SK-N-SH (cell line): ENCODE data around the gene BCL7C.

Experiments used
- CHD2 ChIP-seq: fragments of 150-350 bp; IDR thresholded peaks from 2 replicates; pipeline ENCODE4 v1.6.1; 2018; ENCODE audit warnings: low read length; ENCODE audit not compliant: partially characterized antibody
- ELF1 ChIP-seq: IDR thresholded peaks from 2 replicates; pipeline ENCODE4 v1.4.0; 2012
- GATA2 ChIP-seq: sonication (generic); formaldehyde crosslinking; IDR thresholded peaks from 2 replicates; pipeline ENCODE4 v1.5.0; 2020; ENCODE audit warnings: mild to moderate bottlenecking, missing genetic modification reagents
- POLR2AphosphoS5 ChIP-seq: IDR thresholded peaks from 2 replicates; pipeline ENCODE4 v1.6.1; 2012; ENCODE audit warnings: low read depth, low read length
- TCF12 ChIP-seq: IDR thresholded peaks from 2 replicates; pipeline ENCODE4 v1.4.0; 2012
- TF ChIP-seq, protein P1 (sequence below): fragments of 200-600 bp; sonication (generic); IDR thresholded peaks from 2 replicates; pipeline ENCODE4 v1.6.1; 2017; ENCODE audit warnings: antibody characterized with exemption, mild to moderate bottlenecking, moderate library complexity

DNA sequence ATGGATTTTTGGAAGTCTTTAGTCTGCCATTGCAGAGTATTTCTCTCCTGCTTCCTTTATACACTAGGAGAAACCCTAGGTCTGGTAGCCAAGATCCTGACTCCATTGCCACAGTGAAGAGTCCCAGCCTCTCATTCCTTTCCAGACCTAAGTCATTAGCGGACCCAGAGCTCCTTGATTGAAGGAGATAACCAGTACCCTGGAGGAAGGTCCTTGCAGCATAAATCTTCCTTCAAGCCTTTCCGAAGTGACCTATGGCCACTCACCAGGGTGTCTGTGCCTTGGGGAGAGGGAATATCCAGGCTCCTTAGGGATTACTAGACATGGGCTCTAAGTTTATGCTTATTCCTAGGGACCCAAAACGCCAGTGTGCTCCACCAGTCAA lies 35.8 kb downstream of the BCL7C start:
- TF ChIP-seq, protein P1, sequence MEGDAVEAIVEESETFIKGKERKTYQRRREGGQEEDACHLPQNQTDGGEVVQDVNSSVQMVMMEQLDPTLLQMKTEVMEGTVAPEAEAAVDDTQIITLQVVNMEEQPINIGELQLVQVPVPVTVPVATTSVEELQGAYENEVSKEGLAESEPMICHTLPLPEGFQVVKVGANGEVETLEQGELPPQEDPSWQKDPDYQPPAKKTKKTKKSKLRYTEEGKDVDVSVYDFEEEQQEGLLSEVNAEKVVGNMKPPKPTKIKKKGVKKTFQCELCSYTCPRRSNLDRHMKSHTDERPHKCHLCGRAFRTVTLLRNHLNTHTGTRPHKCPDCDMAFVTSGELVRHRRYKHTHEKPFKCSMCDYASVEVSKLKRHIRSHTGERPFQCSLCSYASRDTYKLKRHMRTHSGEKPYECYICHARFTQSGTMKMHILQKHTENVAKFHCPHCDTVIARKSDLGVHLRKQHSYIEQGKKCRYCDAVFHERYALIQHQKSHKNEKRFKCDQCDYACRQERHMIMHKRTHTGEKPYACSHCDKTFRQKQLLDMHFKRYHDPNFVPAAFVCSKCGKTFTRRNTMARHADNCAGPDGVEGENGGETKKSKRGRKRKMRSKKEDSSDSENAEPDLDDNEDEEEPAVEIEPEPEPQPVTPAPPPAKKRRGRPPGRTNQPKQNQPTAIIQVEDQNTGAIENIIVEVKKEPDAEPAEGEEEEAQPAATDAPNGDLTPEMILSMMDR, result no peak
- TF ChIP-seq ELF1 (no peak), TCF12 (no peak), POLR2AphosphoS5 (no peak), CHD2 (no peak), GATA2 (no peak)
